Liver (tissue), 9 donors: ENCODE measurements around the gene KDM3B. TPM values are rescaled to one million over a fixed set of nuclear protein-coding genes. Genes with fewer than 3 reads are reported as not detected.

ENCODE experiments used
- DNase-seq: peaks from one replicate; pipeline ENCODE4 v3.0.0-alpha.2; 2017; ENCODE audit warnings: low spot score
- H3K27ac ChIP-seq, 2 donors: one replicate each; pipeline ENCODE4 v1.7.0; 2013; ENCODE audit warnings: inconsistent platforms in 2 of 2, low read length in 2 of 2, control low read depth in 1 of 2, low read depth in 1 of 2, mild to moderate bottlenecking in 1 of 2
- H3K27me3 ChIP-seq, 4 donors: one replicate each; pipeline versions ENCODE4 v1.6.1 to v1.7.0; 2013; ENCODE audit warnings: low read length in 3 of 4, inconsistent platforms in 1 of 4, mild to moderate bottlenecking in 1 of 4, moderate library complexity in 1 of 4; ENCODE audit not compliant: control insufficient read depth in 4 of 4, insufficient read depth in 4 of 4
- H3K36me3 ChIP-seq, 4 donors: one replicate each; pipeline versions ENCODE4 v1.6.1 to v1.7.0; 2013; ENCODE audit warnings: low read length in 3 of 4, mild to moderate bottlenecking in 3 of 4, low read depth in 1 of 4, moderate library complexity in 1 of 4; ENCODE audit not compliant: control insufficient read depth in 4 of 4, insufficient read depth in 3 of 4
- H3K4me1 ChIP-seq, 4 donors: one replicate each; pipeline versions ENCODE4 v1.6.1 to v1.7.0; 2013; ENCODE audit warnings: low read length in 3 of 4, mild to moderate bottlenecking in 3 of 4, moderate library complexity in 1 of 4; ENCODE audit not compliant: control insufficient read depth in 4 of 4, insufficient read depth in 4 of 4
- H3K4me3 ChIP-seq, 3 donors: one replicate each; pipeline versions ENCODE4 v1.6.1 to v1.7.0; 2013; ENCODE audit warnings: low read length in 3 of 3, control low read depth in 1 of 3, low read depth in 1 of 3, mild to moderate bottlenecking in 1 of 3
- H3K9ac ChIP-seq, 2 donors: one replicate each; pipeline ENCODE4 v1.7.0; 2013; ENCODE audit warnings: low read length in 2 of 2, mild to moderate bottlenecking in 2 of 2, moderate library complexity in 2 of 2, control low read depth in 1 of 2, low read depth in 1 of 2
- H3K9me3 ChIP-seq, 4 donors: one replicate each; pipeline versions ENCODE4 v1.6.1 to v1.7.0; 2013; ENCODE audit warnings: low read length in 3 of 4; ENCODE audit not compliant: control insufficient read depth in 4 of 4
- ATF3 ChIP-seq: IDR thresholded peaks from 2 replicates; pipeline ENCODE4 v1.6.1; 2016; ENCODE audit warnings: antibody characterized with exemption
- CTCF ChIP-seq: fragments of 150-350 bp; IDR thresholded peaks from 2 replicates; pipeline ENCODE4 v1.5.1; 2017; ENCODE audit warnings: improper control_type of control experiment, low read depth, low read length; ENCODE audit not compliant: missing input control
- EGR1 ChIP-seq, 2 donors: IDR thresholded peaks; 2 replicates each; pipeline ENCODE4 v1.6.1; 2016 to 2018; ENCODE audit warnings: antibody characterized with exemption in 2 of 2, low read depth in 2 of 2
- FOXA1 ChIP-seq: IDR thresholded peaks from 2 replicates; pipeline ENCODE4 v1.6.1; 2016; ENCODE audit warnings: antibody characterized with exemption
- FOXA2 ChIP-seq: IDR thresholded peaks from 2 replicates; pipeline ENCODE4 v1.6.1; 2016; ENCODE audit warnings: antibody characterized with exemption
- GABPA ChIP-seq, 2 donors: IDR thresholded peaks in 1 of 2; conservative IDR thresholded peaks in 1 of 2; 2 replicates each; pipeline ENCODE4 v1.6.1; 2016; ENCODE audit warnings: antibody characterized with exemption in 2 of 2, mild to moderate bottlenecking in 1 of 2, moderate library complexity in 1 of 2
- HNF4A ChIP-seq, 2 donors: conservative IDR thresholded peaks; 2 replicates each; pipeline ENCODE4 v1.6.1; 2016; ENCODE audit warnings: antibody characterized with exemption in 2 of 2, mild to moderate bottlenecking in 2 of 2
- HNF4G ChIP-seq: IDR thresholded peaks from 2 replicates; pipeline ENCODE4 v1.6.1; 2016; ENCODE audit warnings: antibody characterized with exemption
- JUND ChIP-seq, 2 donors: IDR thresholded peaks; 2 replicates each; pipeline ENCODE4 v1.6.1; 2016; ENCODE audit warnings: antibody characterized with exemption in 2 of 2
- MAX ChIP-seq: IDR thresholded peaks from 2 replicates; pipeline ENCODE4 v1.6.1; 2016; ENCODE audit warnings: antibody characterized with exemption
- NR2F2 ChIP-seq: IDR thresholded peaks from 2 replicates; pipeline ENCODE4 v1.6.1; 2016; ENCODE audit warnings: antibody characterized with exemption
- RAD21 ChIP-seq, 2 donors: IDR thresholded peaks; 2 replicates each; pipeline ENCODE4 v1.6.1; 2016; ENCODE audit warnings: antibody characterized with exemption in 2 of 2, mild to moderate bottlenecking in 2 of 2
- REST ChIP-seq: IDR thresholded peaks from 2 replicates; pipeline ENCODE4 v1.6.1; 2016; ENCODE audit warnings: antibody characterized with exemption, mild to moderate bottlenecking
- RXRA ChIP-seq, 2 donors: IDR thresholded peaks; 2 replicates each; pipeline ENCODE4 v1.6.1; 2017 to 2018; ENCODE audit warnings: antibody characterized with exemption in 2 of 2, mild to moderate bottlenecking in 1 of 2
- SP1 ChIP-seq: IDR thresholded peaks from 2 replicates; pipeline ENCODE4 v1.6.1; 2018; ENCODE audit warnings: antibody characterized with exemption, mild to moderate bottlenecking
- TAF1 ChIP-seq: conservative IDR thresholded peaks from 2 replicates; pipeline ENCODE4 v1.6.1; 2016; ENCODE audit warnings: antibody characterized with exemption, mild to moderate bottlenecking
- YY1 ChIP-seq: IDR thresholded peaks from 2 replicates; pipeline ENCODE4 v1.6.1; 2016; ENCODE audit warnings: antibody characterized with exemption, mild to moderate bottlenecking
- ZBTB33 ChIP-seq: IDR thresholded peaks from 2 replicates; pipeline ENCODE4 v1.6.1; 2016; ENCODE audit warnings: antibody characterized with exemption
- WGBS: extraction: QIAGEN DNeasy Blood & Tissue Kit; methylation state at CpG from one replicate; pipeline ENCODE4 v1.1.7; 2013; 5-methylcytosine and 5-hydroxymethylcytosine counted together
- polyA plus RNA-seq, 2 donors: library from polyadenylated mRNA; stranded (reverse) in 1 of 2; unstranded in 1 of 2; fragments of 200-250 nt in 1 of 2; fragments of >200 nt in 1 of 2; fragmentation: Nextera tagmentation in 1 of 2; extraction: Ambion mirVana in 1 of 2; gene quantifications; one replicate each; pipeline versions ENCODE4 v1.2.1 to v1.2.3, GENCODE V29; 2013 to 2015
- total RNA-seq, 2 donors: library from RNA; depleted of rRNA; stranded (reverse); fragments of >200 nt; gene quantifications; one replicate each; pipeline ENCODE4 v1.2.3, GENCODE V29; 2014
- donor health status: healthy.
- donor health status: healthy.
- donor health status: healthy.
- donor health status: healthy.
- donor health status: healthy.

KDM3B gene
- total and polyA plus RNA-seq, 4 donors: 6.8 to 39.6 (median 18.8) TPM

GRCh38 chr5:138440159-138441073, 87.9 kb downstream of the KDM3B start:
- H3K4me3 ChIP-seq: no peak overlapping the region
- TF ChIP-seq YY1: no peak
- no peak for TF ChIP-seq TAF1
- DNase-seq: no peak
- H3K27ac ChIP-seq: no peak overlapping the region
- peaks cover 3 to 6% (median 4%) of the 10 kb centered on the region in 4 donors for H3K4me1 ChIP-seq
- H3K27me3 ChIP-seq: no peaks in the 10 kb centered on the region
- 90% methylated on average over 17 of the region's 17 CpGs for WGBS
- no peaks in the 10 kb centered on the region for H3K9me3 ChIP-seq
- peaks cover 3 to 13% (median 9%) of the 10 kb centered on the region in 4 donors for H3K36me3 ChIP-seq
- H3K9ac ChIP-seq: no peak overlapping the region

GRCh38 chr5:138441221-138441620, 88.7 kb downstream of the KDM3B start:
- H3K27ac ChIP-seq: no peak overlapping the region
- H3K36me3 ChIP-seq: peaks cover 0 to 5% (median 1%) of the 10 kb centered on the region in 4 donors
- 97% methylated on average over 9 of the region's 9 CpGs for WGBS
- H3K9me3 ChIP-seq: no peaks in the 10 kb centered on the region
- DNase-seq: no peak
- H3K9ac ChIP-seq: no peak overlapping the region
- H3K4me3 ChIP-seq: no peak overlapping the region
- no peak for TF ChIP-seq FOXA1
- TF ChIP-seq ZBTB33: no peak
- TF ChIP-seq HNF4G: no peak
- no peak for TF ChIP-seq GABPA (IDR thresholded peaks at IDR 0.05 in 1 of 2, conservative IDR thresholded peaks at IDR 0.05 in 1 of 2)
- TF ChIP-seq JUND (IDR thresholded peaks at IDR 0.05): no peak
- TF ChIP-seq SP1: no peak
- TF ChIP-seq RXRA (IDR thresholded peaks at IDR 0.05): no peak
- no peak for TF ChIP-seq REST
- TF ChIP-seq MAX: no peak
- no peak for TF ChIP-seq TAF1
- TF ChIP-seq NR2F2: no peak
- TF ChIP-seq YY1: no peak
- no peak for TF ChIP-seq FOXA2
- no peak for TF ChIP-seq HNF4A (conservative IDR thresholded peaks at IDR 0.05)
- TF ChIP-seq CTCF: no peak
- TF ChIP-seq RAD21 (IDR thresholded peaks at IDR 0.05): no peak
- no peak for TF ChIP-seq EGR1 (IDR thresholded peaks at IDR 0.05; ENCODE audit: low read depth in 2 of 2)
- no peak for TF ChIP-seq ATF3
- peaks cover 3 to 6% (median 4%) of the 10 kb centered on the region in 4 donors for H3K4me1 ChIP-seq
- no peaks in the 10 kb centered on the region for H3K27me3 ChIP-seq
